ENCODE results near the gene SNX7. TPM values are rescaled to one million over a fixed set of nuclear protein-coding genes. Genes with fewer than 3 reads are reported as not detected.

Gene SNX7
- total RNA-seq, 1 donor from 2014 or later = 23.4 TPM

DNA sequence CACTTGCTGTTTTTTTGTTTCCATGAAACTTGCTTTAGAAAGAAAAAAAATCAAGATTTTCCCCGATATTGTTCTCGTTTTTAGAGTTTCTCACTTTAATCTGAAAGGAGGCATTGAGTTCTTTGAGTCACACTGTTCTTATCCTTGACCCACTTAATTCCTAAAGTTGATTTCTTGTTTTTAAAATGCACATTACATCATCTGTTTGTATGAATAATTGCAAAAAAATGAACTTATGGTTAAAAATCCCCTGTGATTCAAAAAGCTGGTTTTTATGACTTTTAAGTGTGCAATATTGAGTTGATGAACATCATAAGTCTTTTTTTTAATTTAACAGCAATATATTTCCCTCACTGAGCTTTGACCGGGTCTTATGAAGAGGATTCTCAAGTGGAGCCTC lies 131.6 kb downstream of the SNX7 start:
- H3K27me3 ChIP-seq (ENCODE audit: control insufficient read depth, insufficient read depth, low read length) = no peaks in the 10 kb centered on the region
- DNase-seq (ENCODE audit: low read depth) = no peak
- no peak for TF ChIP-seq CTCF (IDR thresholded peaks at IDR 0.05; ENCODE audit: insufficient read depth, low read length, poor library complexity, severe bottlenecking)
- H3K4me3 ChIP-seq (ENCODE audit: low read depth, low read length) = no peak overlapping the region
- no peaks in the 10 kb centered on the region for H3K36me3 ChIP-seq (ENCODE audit: control insufficient read depth, insufficient read depth, low read length)

GRCh38 chr1:98794196-98794886 lies 132.8 kb downstream of the SNX7 start:
- DNase-seq (ENCODE audit: low read depth) = peak; percentile 37
- H3K27me3 ChIP-seq (ENCODE audit: control insufficient read depth, insufficient read depth, low read length) = no peaks in the 10 kb centered on the region
- peak; percentile 77 for TF ChIP-seq CTCF (IDR thresholded peaks at IDR 0.05; ENCODE audit: insufficient read depth, low read length, poor library complexity, severe bottlenecking)

DNA sequence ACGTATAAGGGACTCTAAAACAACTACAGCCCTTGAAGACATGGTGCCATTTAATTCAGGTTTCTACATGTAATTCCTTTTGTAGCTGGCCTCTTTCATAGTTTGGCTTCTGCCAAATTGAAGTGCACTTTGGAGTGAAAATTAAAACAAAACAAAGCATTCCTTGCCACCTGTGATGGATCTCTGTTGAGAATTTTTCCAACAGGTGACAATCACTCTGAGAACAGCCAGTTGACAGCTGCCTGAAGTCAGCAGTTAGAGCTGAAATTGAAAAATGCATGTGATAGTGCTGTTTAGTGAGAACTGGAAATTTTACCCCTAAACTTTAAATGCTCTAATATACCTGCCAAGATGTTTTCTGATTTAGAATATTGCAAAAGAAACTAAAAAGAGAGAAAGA lies 134.5 kb downstream of the SNX7 start:
- no peak for TF ChIP-seq CTCF (IDR thresholded peaks at IDR 0.05; ENCODE audit: insufficient read depth, low read length, poor library complexity, severe bottlenecking)
- no peak overlapping the region for H3K4me3 ChIP-seq (ENCODE audit: low read depth, low read length)
- no peak for DNase-seq (ENCODE audit: low read depth)
- H3K27me3 ChIP-seq (ENCODE audit: control insufficient read depth, insufficient read depth, low read length) = no peaks in the 10 kb centered on the region
- H3K36me3 ChIP-seq (ENCODE audit: control insufficient read depth, insufficient read depth, low read length) = no peaks in the 10 kb centered on the region

More at GRCh38 chr1:98794196-98794886, 132.8 kb downstream of the SNX7 start:
- Histone ChIP-seq H3K4me3 (ENCODE audit: low read depth, low read length) (no peak overlapping the region), H3K36me3 (ENCODE audit: control insufficient read depth, insufficient read depth, low read length) (no peaks in the 10 kb centered on the region)

DNA sequence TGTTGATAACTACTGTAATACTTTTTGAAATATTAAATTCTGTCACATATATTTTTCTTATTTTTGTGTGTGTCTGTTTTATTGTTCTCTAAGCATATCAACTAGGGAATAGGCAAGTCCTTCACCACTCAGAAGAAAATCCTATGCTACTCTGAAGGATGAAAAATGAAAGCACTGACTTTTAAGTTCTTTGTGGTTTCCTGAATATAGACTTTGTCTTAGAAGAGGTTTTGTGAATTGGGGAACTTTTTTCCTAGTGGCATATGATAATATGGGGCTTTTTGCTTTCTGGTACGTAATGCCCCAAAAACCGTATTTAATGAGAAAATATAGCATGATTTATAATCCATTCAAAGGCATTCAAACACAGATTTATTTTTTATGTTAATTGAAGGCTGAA lies 136.0 kb downstream of the SNX7 start:
- DNase-seq (ENCODE audit: low read depth) = no peak
- TF ChIP-seq CTCF (IDR thresholded peaks at IDR 0.05; ENCODE audit: insufficient read depth, low read length, poor library complexity, severe bottlenecking) = no peak
- H3K4me3 ChIP-seq (ENCODE audit: low read depth, low read length) = no peak overlapping the region
- H3K27me3 ChIP-seq (ENCODE audit: control insufficient read depth, insufficient read depth, low read length) = no peaks in the 10 kb centered on the region
- H3K36me3 ChIP-seq (ENCODE audit: control insufficient read depth, insufficient read depth, low read length) = no peaks in the 10 kb centered on the region
